OCI-LY7 (cell line): ENCODE data around the gene SH3GLB2. TPM values are rescaled to one million over a fixed set of nuclear protein-coding genes. Genes with fewer than 3 reads are reported as not detected.

Experiments used
- BruUV-seq: library from RNA; stranded (reverse); fragments of 400-500 nt; replicated peaks from 2 replicates; lab custom pipeline; 2021; lab: Mats Ljungman, UMichigan
- CTCF ChIA-PET: fragments of 300-600 bp; sonication (Branson Sonifier 250); formaldehyde crosslinking; loops from one replicate; lab custom pipeline; 2022; ENCODE audit warnings: antibody characterized with exemption; ENCODE audit not compliant: unreplicated experiment; lab: Charles Lee
- POLR2A ChIA-PET: fragments of 300-600 bp; sonication (Branson Sonifier 250); formaldehyde crosslinking; loops from one replicate; lab custom pipeline; 2022; ENCODE audit warnings: antibody characterized with exemption; lab: Charles Lee
- DNase-seq: peaks from one replicate; pipeline ENCODE4 v3.0.0-alpha.2; 2015; ENCODE audit warnings: low spot score
- H2AFZ ChIP-seq: fragments of 200-600 bp; sonication (generic), shearing (Covaris generic); 2 replicates; pipeline ENCODE4 v1.6.1; 2014; ENCODE audit warnings: mild to moderate bottlenecking, antibody characterized with exemption, low read length, moderate library complexity
- H3K27ac ChIP-seq: fragments of 200-600 bp; sonication (generic); 2 replicates; pipeline ENCODE4 v1.5.1; 2014; ENCODE audit warnings: mixed run types, low read depth, mild to moderate bottlenecking, moderate library complexity, low read length, inconsistent platforms; ENCODE audit not compliant: poor library complexity, severe bottlenecking
- H3K36me3 ChIP-seq: fragments of 200-600 bp; sonication (generic); 2 replicates; pipeline ENCODE4 v1.6.1; 2014; ENCODE audit warnings: mild to moderate bottlenecking, antibody characterized with exemption, low read length, moderate library complexity, mixed read lengths; ENCODE audit not compliant: insufficient read depth
- H3K4me1 ChIP-seq: fragments of 200-600 bp; sonication (generic); 2 replicates; pipeline ENCODE4 v1.5.1; 2014; ENCODE audit warnings: mild to moderate bottlenecking, low read length; ENCODE audit not compliant: insufficient read depth, poor library complexity, severe bottlenecking
- H3K4me2 ChIP-seq: fragments of 200-600 bp; sonication (generic); 2 replicates; pipeline ENCODE4 v1.6.1; 2014; ENCODE audit warnings: mild to moderate bottlenecking, low read length
- H3K4me3 ChIP-seq: fragments of 200-600 bp; sonication (generic); 2 replicates; pipeline ENCODE4 v1.5.1; 2014; ENCODE audit warnings: mild to moderate bottlenecking, low read depth, low read length; ENCODE audit not compliant: poor library complexity, severe bottlenecking
- H3K79me2 ChIP-seq: fragments of 200-600 bp; sonication (generic); 2 replicates; pipeline ENCODE4 v1.6.1; 2016; ENCODE audit warnings: low read depth, mild to moderate bottlenecking, low read length, moderate library complexity, mixed read lengths; ENCODE audit not compliant: insufficient read depth
- H3K9me2 ChIP-seq: fragments of 200-600 bp; sonication (generic); 2 replicates; pipeline ENCODE4 v1.6.1; 2016; ENCODE audit warnings: mild to moderate bottlenecking, low read length, mixed read lengths; ENCODE audit not compliant: insufficient read depth
- H3K9me3 ChIP-seq: fragments of 200-600 bp; sonication (generic); 2 replicates; pipeline ENCODE4 v1.6.1; 2014; ENCODE audit warnings: mild to moderate bottlenecking, mixed run types, low read length, mixed read lengths
- H4K20me1 ChIP-seq: fragments of 200-600 bp; sonication (generic); 2 replicates; pipeline ENCODE4 v1.6.1; 2014; ENCODE audit warnings: mild to moderate bottlenecking, antibody characterized with exemption, low read length, moderate library complexity, mixed read lengths; ENCODE audit not compliant: insufficient read depth
- EZH2phosphoT487 ChIP-seq: fragments of 200-600 bp; sonication (generic); IDR thresholded peaks from 2 replicates; pipeline ENCODE4 v1.6.1; 2018; ENCODE audit warnings: low read depth, borderline replicate concordance, mild to moderate bottlenecking, mixed run types, antibody characterized with exemption, low read length, moderate library complexity, mixed read lengths
- intact Hi-C: fragments of 100-400 bp; cut with micrococcal nuclease; formaldehyde crosslinking; loops from one replicate; pipeline ENCODE4 v1.10.0; 2022; ENCODE audit not compliant: unreplicated experiment
- total RNA-seq, 2 experiments: library from RNA; depleted of rRNA in 1 of 2; stranded (reverse); fragments of >200 nt in 1 of 2; shearing (Covaris generic) in 1 of 2; gene quantifications; 2 replicates each; pipeline ENCODE4 v1.2.3, GENCODE V29; 2014 to 2022
- TF ChIP-seq, protein P1 (sequence below): fragments of 200-600 bp; sonication (generic); conservative IDR thresholded peaks from 2 replicates; pipeline ENCODE4 v1.5.1; 2014; ENCODE audit warnings: mild to moderate bottlenecking, antibody characterized with exemption, low read length, moderate library complexity, mixed read lengths

The SH3GLB2 gene
- total RNA-seq, 2 experiments from 2014 or later = 58.4 to 92.6 TPM

DNA sequence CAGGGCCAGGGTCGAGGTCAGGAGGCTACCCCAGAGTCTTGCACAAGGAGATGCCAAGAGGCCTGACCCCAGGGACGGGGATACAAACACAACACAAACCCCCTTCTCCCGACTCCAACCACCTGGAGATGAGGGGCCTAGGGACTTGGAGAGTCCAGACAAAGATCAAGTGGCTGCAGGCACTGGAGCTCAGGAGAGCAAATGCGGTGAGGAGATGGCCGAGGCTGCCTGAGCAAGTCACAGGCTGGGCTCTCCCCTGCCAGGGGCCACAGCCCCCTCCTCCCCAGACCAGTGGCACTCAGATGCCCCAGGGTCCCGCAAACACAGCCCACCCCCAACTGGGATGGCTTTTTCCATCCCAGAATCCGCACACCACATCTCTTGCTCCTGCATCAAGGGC lies 15.8 kb downstream of the SH3GLB2 start:
- ChIA-PET POLR2A (interaction anchor here (0.6 kb wide), 1 partner anchor 172 kb away, joined by 4 read pairs; no protein-coding TSS in a partner anchor), CTCF (no interaction called here)
- H3K4me1 ChIP-seq = no peaks in the 10 kb centered on the region
- no peaks in the 10 kb centered on the region for H3K79me2 ChIP-seq
- H3K4me2 ChIP-seq = no peak overlapping the region
- no peaks in the 10 kb centered on the region for H3K9me2 ChIP-seq
- no peaks in the 10 kb centered on the region for H4K20me1 ChIP-seq
- peaks cover 34% of the 10 kb centered on the region; the same call in 1 of the 2 replicates for H3K36me3 ChIP-seq
- H2AFZ ChIP-seq = no peak overlapping the region
- intact Hi-C loops = no loop called here
- H3K9me3 ChIP-seq = no peaks in the 10 kb centered on the region
- DNase-seq = no peak
- H3K27ac ChIP-seq = no peak overlapping the region
- H3K4me3 ChIP-seq = no peak overlapping the region
- no TSS peak for BruUV-seq
- no peak for TF ChIP-seq EZH2phosphoT487
- TF ChIP-seq, protein P1, sequence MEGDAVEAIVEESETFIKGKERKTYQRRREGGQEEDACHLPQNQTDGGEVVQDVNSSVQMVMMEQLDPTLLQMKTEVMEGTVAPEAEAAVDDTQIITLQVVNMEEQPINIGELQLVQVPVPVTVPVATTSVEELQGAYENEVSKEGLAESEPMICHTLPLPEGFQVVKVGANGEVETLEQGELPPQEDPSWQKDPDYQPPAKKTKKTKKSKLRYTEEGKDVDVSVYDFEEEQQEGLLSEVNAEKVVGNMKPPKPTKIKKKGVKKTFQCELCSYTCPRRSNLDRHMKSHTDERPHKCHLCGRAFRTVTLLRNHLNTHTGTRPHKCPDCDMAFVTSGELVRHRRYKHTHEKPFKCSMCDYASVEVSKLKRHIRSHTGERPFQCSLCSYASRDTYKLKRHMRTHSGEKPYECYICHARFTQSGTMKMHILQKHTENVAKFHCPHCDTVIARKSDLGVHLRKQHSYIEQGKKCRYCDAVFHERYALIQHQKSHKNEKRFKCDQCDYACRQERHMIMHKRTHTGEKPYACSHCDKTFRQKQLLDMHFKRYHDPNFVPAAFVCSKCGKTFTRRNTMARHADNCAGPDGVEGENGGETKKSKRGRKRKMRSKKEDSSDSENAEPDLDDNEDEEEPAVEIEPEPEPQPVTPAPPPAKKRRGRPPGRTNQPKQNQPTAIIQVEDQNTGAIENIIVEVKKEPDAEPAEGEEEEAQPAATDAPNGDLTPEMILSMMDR = no peak

DNA sequence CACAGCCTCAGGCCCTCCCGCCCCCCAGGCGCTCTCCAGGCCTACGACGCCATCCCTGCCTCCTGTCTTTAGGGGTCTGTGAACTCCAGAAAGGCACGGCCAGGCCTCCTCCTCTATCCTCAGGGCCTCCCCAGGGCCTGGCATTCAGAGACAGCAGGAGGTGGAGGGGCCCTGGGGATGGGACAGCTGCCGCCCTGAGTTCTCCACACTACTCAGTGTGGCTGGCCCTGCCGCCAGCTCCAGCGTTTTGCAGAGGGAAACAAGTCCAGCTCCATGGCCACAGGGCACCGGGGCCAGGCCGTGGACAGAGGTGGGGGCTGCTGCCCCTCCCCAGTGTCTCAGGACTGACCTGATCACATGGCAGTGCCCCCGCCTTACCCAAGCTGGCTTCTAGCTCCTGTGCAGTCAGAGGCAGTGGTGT lies 16.4 kb downstream of the SH3GLB2 start:
- no peak overlapping the region for H3K4me2 ChIP-seq
- no peaks in the 10 kb centered on the region for H3K9me2 ChIP-seq
- no peak overlapping the region for H3K27ac ChIP-seq
- no peak for TF ChIP-seq EZH2phosphoT487
- TF ChIP-seq, protein P1 = no peak
- H3K79me2 ChIP-seq = no peaks in the 10 kb centered on the region
- no peak for DNase-seq
- no peaks in the 10 kb centered on the region for H3K9me3 ChIP-seq
- intact Hi-C loops = no loop called here
- no TSS peak for BruUV-seq
- H3K4me1 ChIP-seq = no peaks in the 10 kb centered on the region
- H2AFZ ChIP-seq = no peak overlapping the region
- ChIA-PET POLR2A (no interaction called here), CTCF (no interaction called here)
- H4K20me1 ChIP-seq = no peaks in the 10 kb centered on the region
- H3K4me3 ChIP-seq = no peak overlapping the region
- peaks cover 40% of the 10 kb centered on the region; the same call in 1 of the 2 replicates for H3K36me3 ChIP-seq

DNA sequence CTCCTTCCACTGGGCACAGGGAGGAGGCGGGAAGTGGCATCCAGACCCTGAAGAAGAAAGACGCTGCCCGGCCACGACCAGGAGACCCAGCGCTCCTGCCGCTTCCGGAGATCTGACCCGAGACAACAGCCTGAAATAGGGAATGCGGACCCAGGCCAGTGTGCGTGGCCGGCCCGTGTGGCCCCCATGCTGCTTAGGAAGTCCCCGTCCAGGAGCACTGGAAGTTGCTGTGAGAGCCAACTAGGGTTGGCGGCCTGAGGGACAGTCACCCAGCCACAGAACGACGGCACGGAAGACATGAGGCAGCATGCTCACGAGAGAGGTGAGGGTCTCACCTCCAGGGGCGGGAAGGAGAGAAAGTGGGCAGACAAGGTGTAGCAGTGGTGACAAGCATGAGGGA lies 17.0 kb downstream of the SH3GLB2 start:
- no peak overlapping the region for H3K27ac ChIP-seq
- H3K4me2 ChIP-seq = no peak overlapping the region
- DNase-seq = no peak
- no TSS peak for BruUV-seq
- no peak for TF ChIP-seq EZH2phosphoT487
- TF ChIP-seq, protein P1 = no peak
- H4K20me1 ChIP-seq = no peaks in the 10 kb centered on the region
- no peaks in the 10 kb centered on the region for H3K9me2 ChIP-seq
- no peaks in the 10 kb centered on the region for H3K4me1 ChIP-seq
- H3K9me3 ChIP-seq = no peaks in the 10 kb centered on the region
- no peak overlapping the region for H2AFZ ChIP-seq
- ChIA-PET CTCF (interaction anchor here (0.6 kb wide), 1 partner anchor 1559 kb away, joined by 11 read pairs; no protein-coding TSS in a partner anchor), POLR2A (no interaction called here)
- intact Hi-C loops = no loop called here
- no peak overlapping the region for H3K4me3 ChIP-seq
- H3K79me2 ChIP-seq = no peaks in the 10 kb centered on the region
- H3K36me3 ChIP-seq = peaks cover 46% of the 10 kb centered on the region; the same call in 1 of the 2 replicates
